HG03064 (cell line): ENCODE measurements around the gene TGFBR2.
"Not testable (repeated sequence)": the region's sequence is repeated elsewhere in the genome, so short reads cannot be mapped to it uniquely, and the experiment has no call there.

ENCODE experiments used
- ATAC-seq: cut with Tn5 transposase; IDR thresholded peaks from one replicate; pipeline ENCODE4 v1.9.1; 2021; ENCODE audit warnings: low read depth; ENCODE audit not compliant: unreplicated experiment

The TGFBR2 gene

GRCh38 chr3:30617653-30618052 lies 11.3 kb downstream of the TGFBR2 start:
- ATAC-seq = no peak

GRCh38 chr3:30618526-30618925 lies 12.1 kb downstream of the TGFBR2 start:
- no peak for ATAC-seq

GRCh38 chr3:30619318-30619717 lies 12.9 kb downstream of the TGFBR2 start:
- no peak for ATAC-seq

- no peak for ATAC-seq
These were observed 14.3 kb downstream of the TGFBR2 start for GRCh38 chr3:30620402-30621360.

GRCh38 chr3:30621576-30621975 lies 15.2 kb downstream of the TGFBR2 start:
- ATAC-seq = no peak

GRCh38 chr3:30622047-30622545 lies 15.7 kb downstream of the TGFBR2 start:
- no peak for ATAC-seq

GRCh38 chr3:30622790-30623189 lies 16.4 kb downstream of the TGFBR2 start:
- no peak for ATAC-seq

GRCh38 chr3:30623351-30623750 lies 16.9 kb downstream of the TGFBR2 start:
- no peak for ATAC-seq

- not testable (repeated sequence) for ATAC-seq
These were observed 18.1 kb downstream of the TGFBR2 start for GRCh38 chr3:30624480-30624879.

GRCh38 chr3:30625541-30626438 lies 19.4 kb downstream of the TGFBR2 start:
- ATAC-seq = no peak

- ATAC-seq = no peak
These were observed 20.2 kb downstream of the TGFBR2 start for GRCh38 chr3:30626443-30627180.

- ATAC-seq = no peak
These were observed 22.0 kb downstream of the TGFBR2 start for GRCh38 chr3:30628205-30628900.

GRCh38 chr3:30628901-30629590 lies 22.6 kb downstream of the TGFBR2 start:
- ATAC-seq = no peak

- ATAC-seq = no peak
These were observed 23.3 kb downstream of the TGFBR2 start for GRCh38 chr3:30629746-30630145.

GRCh38 chr3:30630238-30631030 lies 24.0 kb downstream of the TGFBR2 start:
- ATAC-seq = no peak

GRCh38 chr3:30631243-30631904 lies 25.0 kb downstream of the TGFBR2 start:
- ATAC-seq = no peak

GRCh38 chr3:30632065-30632464 lies 25.7 kb downstream of the TGFBR2 start:
- no peak for ATAC-seq

- no peak for ATAC-seq
These were observed 26.1 kb downstream of the TGFBR2 start for GRCh38 chr3:30632521-30632920.
